ENCODE data around the gene SGF29. TPM values are rescaled to one million over a fixed set of nuclear protein-coding genes. Genes with fewer than 3 reads are reported as not detected.

Gene SGF29
- total RNA-seq, 1 donor from 2014 or later = 40.6 TPM

- intact Hi-C loops (cut with DNase I) = no loop called here
- no peak overlapping the region for H3K4me3 ChIP-seq
- no peaks in the 10 kb centered on the region for H3K36me3 ChIP-seq
- H3K27ac ChIP-seq = no peak overlapping the region
- DNase-seq = no peak
- H3K9me3 ChIP-seq = no peaks in the 10 kb centered on the region
- H3K4me1 ChIP-seq = peaks cover 6% of the 10 kb centered on the region
- TF ChIP-seq, protein P1, sequence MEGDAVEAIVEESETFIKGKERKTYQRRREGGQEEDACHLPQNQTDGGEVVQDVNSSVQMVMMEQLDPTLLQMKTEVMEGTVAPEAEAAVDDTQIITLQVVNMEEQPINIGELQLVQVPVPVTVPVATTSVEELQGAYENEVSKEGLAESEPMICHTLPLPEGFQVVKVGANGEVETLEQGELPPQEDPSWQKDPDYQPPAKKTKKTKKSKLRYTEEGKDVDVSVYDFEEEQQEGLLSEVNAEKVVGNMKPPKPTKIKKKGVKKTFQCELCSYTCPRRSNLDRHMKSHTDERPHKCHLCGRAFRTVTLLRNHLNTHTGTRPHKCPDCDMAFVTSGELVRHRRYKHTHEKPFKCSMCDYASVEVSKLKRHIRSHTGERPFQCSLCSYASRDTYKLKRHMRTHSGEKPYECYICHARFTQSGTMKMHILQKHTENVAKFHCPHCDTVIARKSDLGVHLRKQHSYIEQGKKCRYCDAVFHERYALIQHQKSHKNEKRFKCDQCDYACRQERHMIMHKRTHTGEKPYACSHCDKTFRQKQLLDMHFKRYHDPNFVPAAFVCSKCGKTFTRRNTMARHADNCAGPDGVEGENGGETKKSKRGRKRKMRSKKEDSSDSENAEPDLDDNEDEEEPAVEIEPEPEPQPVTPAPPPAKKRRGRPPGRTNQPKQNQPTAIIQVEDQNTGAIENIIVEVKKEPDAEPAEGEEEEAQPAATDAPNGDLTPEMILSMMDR (IDR thresholded peaks at IDR 0.05) = no peak
- H3K27me3 ChIP-seq (ENCODE audit: low read depth) = no peaks in the 10 kb centered on the region
- no peak for ATAC-seq
Observed at GRCh38 chr16:28511801-28512789, 41.6 kb upstream of the SGF29 start.

GRCh38 chr16:28513484-28514181 is 40.1 kb upstream of the SGF29 start:
- ATAC-seq (no peak), DNase-seq (no peak)
- Histone ChIP-seq H3K9me3 (no peaks in the 10 kb centered on the region), H3K4me3 (no peak overlapping the region), H3K4me1 (no peaks in the 10 kb centered on the region), H3K36me3 (no peaks in the 10 kb centered on the region), H3K27ac (no peak overlapping the region), H3K27me3 (ENCODE audit: low read depth) (no peaks in the 10 kb centered on the region)
- intact Hi-C loops (cut with DNase I) = no loop called here
- TF ChIP-seq, protein P1 (IDR thresholded peaks at IDR 0.05) = no peak

DNA sequence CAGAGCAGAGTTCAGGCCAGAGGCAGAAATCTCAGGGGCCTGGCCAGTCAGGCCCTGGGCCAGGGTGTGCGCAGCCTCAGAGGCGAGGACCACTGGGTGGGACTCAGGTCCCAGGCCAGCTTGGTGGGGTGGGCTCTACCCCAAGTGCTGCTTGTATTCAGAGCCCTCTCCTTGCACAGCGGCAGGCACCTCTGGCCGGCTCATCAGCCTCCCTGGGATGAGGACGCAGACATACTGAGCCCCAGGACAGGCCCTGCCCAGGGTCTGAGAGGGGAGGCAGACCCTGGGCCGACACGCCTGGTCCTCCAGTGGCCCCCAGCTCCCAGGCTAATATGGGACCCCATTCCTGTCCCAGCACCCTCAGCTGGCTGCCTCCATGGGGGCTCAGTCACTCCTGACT is 39.5 kb upstream of the SGF29 start:
- H3K27ac ChIP-seq = no peak overlapping the region
- H3K27me3 ChIP-seq (ENCODE audit: low read depth) = no peaks in the 10 kb centered on the region
- no peak for ATAC-seq
- no peak overlapping the region for H3K4me3 ChIP-seq
- no peaks in the 10 kb centered on the region for H3K4me1 ChIP-seq
- intact Hi-C loops (cut with DNase I) = no loop called here
- TF ChIP-seq, protein P1 (IDR thresholded peaks at IDR 0.05) = no peak
- H3K36me3 ChIP-seq = no peaks in the 10 kb centered on the region
- no peaks in the 10 kb centered on the region for H3K9me3 ChIP-seq
- no peak for DNase-seq

- no peak overlapping the region for H3K4me3 ChIP-seq
- no peaks in the 10 kb centered on the region for H3K36me3 ChIP-seq
- no peaks in the 10 kb centered on the region for H3K4me1 ChIP-seq
- H3K9me3 ChIP-seq = no peaks in the 10 kb centered on the region
- no peak overlapping the region for H3K27ac ChIP-seq
- TF ChIP-seq, protein P1 (IDR thresholded peaks at IDR 0.05) = no peak
- H3K27me3 ChIP-seq (ENCODE audit: low read depth) = no peaks in the 10 kb centered on the region
- DNase-seq = no peak
- ATAC-seq = no peak
- intact Hi-C loops (cut with DNase I) = no loop called here
Observed at GRCh38 chr16:28520672-28521071, 33.0 kb upstream of the SGF29 start.

DNA sequence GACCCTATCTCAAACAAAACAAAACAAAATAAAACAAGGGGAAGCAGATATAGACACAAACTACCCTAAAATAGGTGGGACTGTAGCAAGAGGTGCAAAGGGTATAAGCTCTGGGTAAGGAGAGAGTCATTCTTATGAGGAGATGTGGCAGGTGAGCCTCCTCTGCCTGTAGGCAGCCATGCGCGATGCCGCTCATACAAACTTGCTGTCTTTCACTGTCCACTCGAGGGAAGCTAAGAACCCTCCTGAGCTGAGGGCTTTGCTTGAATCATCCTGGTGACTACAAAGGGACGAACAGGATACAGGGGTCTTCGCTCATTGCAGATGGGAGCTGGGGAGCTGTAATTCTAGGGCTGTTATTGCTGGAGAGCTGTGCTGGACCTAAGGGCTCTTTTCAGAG is 32.3 kb upstream of the SGF29 start:
- TF ChIP-seq, protein P1 (IDR thresholded peaks at IDR 0.05) = no peak
- DNase-seq (no peak), ATAC-seq (no peak)
- Histone ChIP-seq H3K36me3 (no peaks in the 10 kb centered on the region), H3K27me3 (ENCODE audit: low read depth) (no peaks in the 10 kb centered on the region), H3K27ac (no peak overlapping the region), H3K4me1 (no peaks in the 10 kb centered on the region), H3K4me3 (no peak overlapping the region), H3K9me3 (no peaks in the 10 kb centered on the region)
- intact Hi-C loops (cut with DNase I) = no loop called here
